GM18507 (cell line): ENCODE data around the gene POMT2.
A peak's percentile ranks its signal among the peaks of the same experiment; 100 is the strongest.
"Not testable (repeated sequence)": the region's sequence is repeated elsewhere in the genome, so short reads cannot be mapped to it uniquely, and the experiment has no call there.

Source experiments
- DNase-seq: peaks from one replicate; pipeline ENCODE4 v3.0.0; 2011; ENCODE audit warnings: low read depth; ENCODE audit not compliant: insufficient read length; ENCODE audit errors: extremely low spot score
- FAIRE-seq: peaks from 2 replicates; lab custom pipeline; 2011; peaks lifted over from hg19 to GRCh38; lab: Jason Lieb, UNC

The POMT2 gene

DNA sequence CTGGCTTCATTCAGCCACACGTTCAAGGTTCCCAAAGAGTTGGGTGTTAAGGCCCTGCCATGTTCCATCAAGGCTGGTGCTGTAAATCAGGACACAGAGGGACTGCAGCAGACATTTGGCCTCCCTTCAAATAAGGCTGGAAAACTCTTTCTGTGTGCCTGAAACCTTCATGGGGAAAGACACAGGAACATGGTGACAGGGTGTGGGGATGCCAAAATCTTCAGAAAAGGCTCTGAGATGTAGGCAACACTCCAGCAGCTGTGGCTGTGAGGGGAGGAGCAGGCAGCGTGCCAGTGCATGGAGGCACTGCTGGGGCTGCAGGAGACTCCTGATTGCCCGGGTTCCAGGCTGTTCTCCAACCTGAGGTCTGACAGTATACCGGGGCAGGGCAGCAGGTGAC lies 15.0 kb downstream of the POMT2 start:
- DNase-seq (no peak), FAIRE-seq (no peak)

DNA sequence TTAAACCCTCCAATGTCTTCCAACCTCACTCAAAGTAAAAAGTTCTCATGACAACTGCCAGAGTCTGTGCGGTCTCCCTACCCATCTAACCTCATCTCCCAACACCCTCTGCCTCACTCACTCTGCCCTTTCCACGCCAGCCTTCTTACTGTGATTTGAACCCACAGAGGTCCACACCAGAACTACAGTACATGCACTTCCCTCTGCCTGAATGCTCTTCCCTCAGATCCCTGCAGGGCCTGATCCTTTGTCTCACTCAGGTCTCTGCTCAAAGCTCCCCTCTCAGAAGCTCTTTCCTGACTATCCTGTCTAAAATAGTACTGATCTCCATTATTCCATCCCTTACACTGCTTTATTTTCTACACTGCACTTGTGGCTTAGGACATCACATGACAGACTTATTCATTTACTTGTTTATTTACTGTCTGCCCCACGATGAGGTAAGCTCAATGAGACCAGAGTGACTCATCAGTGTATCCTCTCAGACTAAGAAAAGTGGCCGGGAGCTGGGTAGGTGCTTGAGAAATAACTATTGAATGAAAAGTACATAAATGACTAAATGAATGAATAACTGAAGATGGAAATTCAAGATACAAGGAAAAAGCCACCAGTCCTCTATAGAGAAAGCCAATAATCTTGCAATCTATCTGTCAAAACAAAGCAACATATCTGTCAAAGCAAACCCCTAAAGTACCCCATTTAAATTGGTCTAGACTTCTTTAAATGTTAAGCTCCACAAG lies 17.1 kb downstream of the POMT2 start:
- DNase-seq (no peak), FAIRE-seq (no peak)

DNA sequence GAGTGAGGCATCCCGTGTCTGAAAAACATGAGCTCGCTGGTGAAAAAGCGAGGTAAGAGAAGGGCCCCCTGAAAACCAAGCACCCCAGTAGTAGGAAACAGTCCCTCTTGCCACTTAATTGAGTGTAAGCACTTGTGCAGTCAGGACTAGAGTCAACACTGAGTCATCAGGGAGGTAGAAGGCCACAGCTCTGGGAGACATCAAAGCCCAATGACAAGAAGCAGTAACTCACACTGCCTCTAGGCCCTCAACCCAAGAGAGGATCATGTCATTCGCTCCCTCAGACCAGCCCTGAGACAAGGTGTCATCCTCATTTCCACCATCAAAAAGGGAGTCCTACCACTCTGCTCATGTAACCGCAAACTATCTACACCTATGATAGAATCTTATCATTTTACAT lies 17.8 kb downstream of the POMT2 start:
- FAIRE-seq = no peak
- DNase-seq = no peak

DNA sequence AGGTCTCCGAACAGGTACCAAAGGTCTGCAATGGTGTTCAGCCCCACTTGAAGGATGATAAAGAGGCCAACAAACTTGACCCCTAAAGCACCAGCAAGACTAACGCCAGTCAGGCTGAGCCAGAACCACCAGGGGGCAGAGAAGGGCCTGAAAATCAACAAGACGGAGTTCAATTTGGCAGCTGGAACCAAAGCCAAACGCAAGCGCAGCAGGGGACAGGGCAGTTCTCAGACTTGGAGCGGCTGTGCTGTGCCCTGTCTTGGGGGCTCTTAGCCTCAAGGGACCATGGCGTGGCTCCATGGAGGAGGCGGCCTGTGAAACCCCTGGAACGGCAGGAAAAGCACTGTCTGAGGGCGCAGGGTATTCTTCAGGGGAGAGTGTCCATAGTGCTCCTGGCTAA lies 19.6 kb downstream of the POMT2 start:
- FAIRE-seq = peak; percentile 76
- DNase-seq = peak; percentile 38

DNA sequence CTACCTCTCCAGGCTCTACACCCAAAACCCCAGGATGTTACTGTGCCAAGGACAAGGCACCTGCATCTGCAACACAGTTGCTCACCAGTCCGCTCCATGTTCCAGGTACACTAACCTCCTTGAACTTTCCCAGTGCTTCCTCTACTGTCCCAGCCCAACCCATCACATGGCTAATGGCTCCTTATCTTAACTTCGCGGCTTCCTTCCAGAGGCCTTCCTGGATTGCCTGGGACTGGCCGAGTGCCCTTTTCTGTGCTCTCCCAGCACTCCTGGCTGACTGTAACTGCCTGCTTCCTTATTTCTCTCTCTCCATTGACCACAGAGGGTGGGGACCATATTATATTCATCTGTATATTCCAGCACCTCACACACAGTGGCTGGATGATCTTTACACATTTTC lies 20.9 kb downstream of the POMT2 start:
- FAIRE-seq (no peak), DNase-seq (no peak)

DNA sequence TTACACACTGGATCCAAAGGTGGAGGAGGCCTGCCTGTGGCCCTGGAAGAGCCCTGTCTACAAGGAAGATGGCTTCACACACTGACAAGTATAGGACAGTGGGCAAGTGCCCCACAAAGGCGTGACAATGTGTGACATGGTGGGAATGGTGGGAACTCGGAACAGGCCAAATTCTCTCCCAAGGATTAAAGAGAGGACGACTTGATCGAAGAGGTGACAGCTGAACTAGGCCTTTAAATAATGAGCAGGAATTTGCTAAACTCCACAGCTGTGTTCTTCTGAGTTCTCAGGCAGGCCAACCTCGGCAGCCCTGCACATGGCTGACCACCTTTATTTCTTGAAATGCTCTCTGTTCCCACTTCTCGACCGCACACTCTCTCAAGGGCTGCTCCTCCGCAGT lies 23.8 kb downstream of the POMT2 start:
- DNase-seq = no peak
- FAIRE-seq = no peak

DNA sequence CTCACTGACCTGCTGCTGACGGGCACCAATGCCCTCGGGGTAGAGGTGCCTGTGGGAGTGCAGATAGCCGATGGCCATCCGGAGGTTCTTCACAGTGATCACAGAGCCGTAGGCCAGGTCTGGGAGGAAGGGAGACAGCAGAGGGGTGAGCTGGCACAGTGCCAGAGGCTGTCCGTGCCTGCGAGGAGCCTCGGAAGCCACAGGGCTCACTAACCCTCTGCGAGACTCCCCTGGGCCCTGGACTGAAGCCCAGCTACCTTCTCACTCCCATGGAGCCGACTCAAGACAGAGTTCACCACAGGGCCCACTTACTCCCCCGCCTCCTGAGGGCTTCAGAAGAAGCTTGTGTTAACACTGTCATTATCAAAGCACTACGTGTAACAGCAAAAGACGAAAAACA lies 24.5 kb downstream of the POMT2 start:
- no peak for FAIRE-seq
- DNase-seq = no peak

DNA sequence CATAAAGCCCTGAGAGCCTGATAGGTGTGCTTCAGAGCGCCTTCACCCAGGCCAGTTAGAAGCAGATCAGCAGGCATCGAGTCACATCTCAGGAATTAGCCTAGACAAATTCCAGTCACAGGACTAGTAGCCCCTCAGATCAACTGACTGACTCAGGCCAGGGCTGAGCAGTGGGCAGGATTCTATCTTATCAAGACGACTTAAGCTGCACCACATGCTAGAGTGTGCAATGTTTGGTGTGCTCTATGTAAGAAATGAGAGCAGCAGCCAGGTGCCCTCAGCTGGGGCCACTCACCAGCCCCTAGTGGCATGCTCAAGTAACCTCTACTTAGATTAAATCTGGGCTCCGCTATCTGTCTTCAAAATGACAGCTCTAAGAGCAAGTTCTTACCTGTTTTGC lies 30.0 kb downstream of the POMT2 start:
- no peak for FAIRE-seq

DNA sequence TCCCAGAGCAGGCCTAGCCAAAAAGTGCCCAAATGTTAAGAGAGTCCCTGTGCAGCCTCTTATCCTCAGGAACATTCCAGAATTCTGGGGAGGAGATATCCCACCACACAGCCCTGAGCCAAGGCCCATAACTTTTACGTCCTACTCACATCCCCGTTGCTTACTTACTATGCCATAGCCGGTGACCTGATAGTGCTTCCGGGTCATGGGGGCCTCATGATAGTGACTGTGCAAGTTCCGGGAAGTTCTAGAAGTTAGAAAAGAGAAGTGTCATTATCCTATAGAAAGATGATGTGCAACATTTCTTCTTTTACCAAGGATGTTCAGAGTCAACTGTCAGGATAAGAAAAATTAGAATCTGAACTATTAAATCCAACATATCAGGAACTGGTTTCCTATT lies 34.1 kb downstream of the POMT2 start:
- DNase-seq (no peak), FAIRE-seq (no peak)

More for the DNA sequence above, 30.0 kb downstream of the POMT2 start:
- DNase-seq = no peak

DNA sequence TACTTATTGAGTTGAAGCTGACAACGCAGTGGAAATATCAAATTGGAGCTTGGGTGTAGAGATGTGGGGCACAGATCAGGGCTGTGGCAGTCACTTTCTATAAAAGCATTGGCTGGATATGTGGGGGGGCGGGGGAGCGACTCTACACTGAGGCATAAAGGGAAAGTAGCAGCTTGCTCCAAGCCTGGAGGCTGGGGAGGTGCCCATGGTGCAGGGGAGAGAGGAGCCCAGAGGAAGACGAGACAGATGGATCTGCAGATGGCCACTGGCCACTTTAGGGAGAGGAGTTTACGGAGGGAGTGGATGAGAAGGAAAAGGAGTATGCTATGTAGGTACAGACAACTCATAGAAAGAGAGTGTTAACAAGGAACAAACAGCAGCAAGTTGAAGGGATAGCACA lies 36.2 kb downstream of the POMT2 start:
- no peak for DNase-seq
- FAIRE-seq = no peak

DNA sequence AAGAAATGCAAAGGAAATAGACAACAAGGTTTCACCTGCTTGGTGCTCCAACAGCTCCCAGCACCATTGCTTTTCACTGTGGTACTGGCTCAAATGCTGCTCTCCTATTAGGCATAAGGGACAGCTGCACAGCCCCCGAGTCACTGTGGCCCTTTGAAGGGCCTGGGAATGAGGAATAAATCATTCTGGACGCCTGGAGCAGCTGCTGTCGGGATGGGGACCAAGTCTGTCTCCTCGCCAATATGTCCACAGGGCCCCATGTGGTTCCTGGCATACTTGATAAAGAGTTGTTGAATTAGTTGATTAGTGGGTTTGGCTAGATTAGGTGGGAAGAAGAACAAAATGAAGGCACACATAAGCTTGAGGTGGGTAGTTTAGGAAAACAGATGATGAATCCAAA lies 36.6 kb downstream of the POMT2 start:
- no peak for FAIRE-seq
- no peak for DNase-seq

DNA sequence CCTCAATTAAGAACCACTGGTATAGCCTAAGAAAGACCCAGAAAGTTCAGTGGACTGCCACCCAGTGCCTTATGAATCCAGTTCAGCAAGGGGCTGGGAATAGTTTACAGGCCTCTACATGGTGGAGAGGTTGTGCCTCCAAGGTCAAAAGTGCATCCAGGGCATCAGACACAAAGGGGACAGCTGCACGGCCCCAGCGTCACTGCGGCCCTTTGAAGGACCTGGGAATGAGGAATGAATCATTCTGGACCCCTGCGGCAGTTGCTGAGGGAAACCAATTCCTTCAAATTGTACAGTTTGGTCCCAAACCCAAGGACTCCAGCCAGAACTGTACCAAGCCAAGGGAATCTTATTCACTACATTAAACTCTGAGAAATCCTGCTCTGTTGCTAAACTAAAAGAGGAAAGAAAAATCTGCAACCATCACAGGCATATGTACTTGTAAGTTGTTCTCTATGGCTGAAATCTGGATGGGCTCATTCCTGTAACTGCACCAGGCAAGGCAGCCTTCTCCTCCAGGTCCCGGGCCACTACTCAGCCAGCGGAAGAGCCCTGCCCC lies 38.8 kb downstream of the POMT2 start:
- no peak for DNase-seq
- no peak for FAIRE-seq

DNA sequence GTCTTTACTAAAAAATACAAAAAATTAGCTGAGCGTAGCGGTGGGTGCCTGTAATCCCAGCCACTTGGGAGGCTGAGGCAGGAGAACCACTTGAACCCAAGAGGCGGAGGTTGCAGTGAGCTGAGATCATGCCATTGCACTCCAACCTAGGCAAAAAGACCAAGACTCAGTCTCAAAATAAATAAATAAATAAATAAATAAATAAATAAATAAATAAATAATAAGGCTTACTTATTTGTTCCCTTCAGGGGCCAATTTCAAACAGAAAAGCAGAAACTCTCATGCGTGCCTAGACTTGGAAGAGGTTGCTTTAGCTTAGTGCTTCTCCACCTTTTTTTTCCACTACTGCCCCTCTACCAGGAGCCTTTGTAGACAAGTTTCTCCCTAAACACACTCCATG lies 39.8 kb downstream of the POMT2 start:
- not testable (repeated sequence) for FAIRE-seq, DNase-seq

DNA sequence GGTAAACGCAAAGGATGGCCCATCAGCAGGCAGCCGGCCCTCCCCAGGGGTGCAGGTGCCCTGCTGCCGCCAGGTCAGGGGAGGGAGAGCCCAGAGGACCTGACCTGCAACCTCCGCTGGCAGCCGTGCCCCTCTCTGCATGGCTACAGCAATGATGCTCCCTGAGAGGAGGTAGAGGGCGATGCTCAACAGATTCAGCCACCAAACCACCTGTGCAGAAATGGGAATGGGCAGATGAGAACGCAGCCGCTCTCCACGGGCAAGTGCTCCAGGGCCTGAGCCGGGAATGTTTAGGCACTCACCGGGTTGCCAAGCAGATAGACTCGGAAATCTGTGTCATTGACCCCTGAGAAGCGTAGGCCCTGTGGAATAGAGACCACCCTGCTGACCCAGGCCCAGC lies 41.0 kb downstream of the POMT2 start:
- no peak for DNase-seq
- FAIRE-seq = no peak

DNA sequence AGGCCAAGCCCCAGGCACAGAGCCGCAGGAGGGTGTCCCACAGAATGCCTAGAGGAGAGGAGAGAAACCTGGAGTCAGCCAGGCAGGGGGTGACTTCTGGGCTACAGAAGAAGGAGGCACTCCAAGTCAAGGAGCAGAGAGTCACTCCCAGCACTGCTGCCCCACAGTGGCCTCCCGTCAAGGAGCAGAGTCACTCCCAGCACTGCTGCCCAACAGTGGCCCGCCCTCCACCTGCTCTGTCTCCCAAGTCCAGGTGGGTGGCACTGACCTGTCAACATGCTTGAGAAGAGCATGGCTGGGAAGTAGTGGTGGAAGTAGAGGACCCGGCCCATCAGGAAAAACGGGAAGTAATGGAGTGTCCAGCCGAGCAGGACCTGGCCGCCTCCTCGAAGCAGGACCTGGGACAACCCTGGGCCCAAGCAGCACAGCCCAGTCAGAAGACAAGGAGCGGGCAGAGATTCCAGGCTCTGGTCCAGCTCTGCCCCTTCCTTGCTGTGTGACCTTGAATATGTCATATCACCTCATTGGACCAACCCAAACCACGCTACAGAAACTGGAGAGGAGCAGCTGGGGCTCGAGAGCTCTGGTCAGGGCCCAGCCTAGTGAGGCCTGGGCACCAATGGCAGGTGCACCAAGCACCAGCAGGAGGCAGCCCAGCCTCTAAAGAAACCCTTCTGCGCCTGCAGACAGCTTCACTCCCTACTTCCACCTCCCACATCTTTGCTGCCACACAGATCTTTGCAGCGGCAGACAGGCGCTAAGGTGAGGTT lies 42.0 kb downstream of the POMT2 start:
- FAIRE-seq (no peak), DNase-seq (no peak)

DNA sequence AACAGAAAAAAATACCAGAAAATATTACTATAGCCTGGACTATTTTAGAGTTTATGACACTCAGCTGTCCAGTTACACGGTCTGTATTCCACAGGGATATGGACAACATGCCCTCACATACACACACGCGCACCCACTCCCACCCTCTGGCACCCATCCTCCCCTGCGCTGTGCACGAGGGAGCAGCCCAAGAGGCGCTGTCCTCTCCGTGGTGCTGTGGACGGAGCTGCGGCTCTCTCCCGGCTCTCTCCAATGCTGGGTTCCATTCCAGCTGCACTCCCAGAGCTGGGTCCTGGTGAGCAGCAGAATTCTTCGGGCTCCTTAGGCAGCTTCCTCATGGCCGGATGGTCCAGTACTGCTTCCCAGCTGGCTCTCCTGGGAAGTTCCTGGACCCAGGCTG lies 43.7 kb downstream of the POMT2 start:
- FAIRE-seq (no peak), DNase-seq (no peak)

DNA sequence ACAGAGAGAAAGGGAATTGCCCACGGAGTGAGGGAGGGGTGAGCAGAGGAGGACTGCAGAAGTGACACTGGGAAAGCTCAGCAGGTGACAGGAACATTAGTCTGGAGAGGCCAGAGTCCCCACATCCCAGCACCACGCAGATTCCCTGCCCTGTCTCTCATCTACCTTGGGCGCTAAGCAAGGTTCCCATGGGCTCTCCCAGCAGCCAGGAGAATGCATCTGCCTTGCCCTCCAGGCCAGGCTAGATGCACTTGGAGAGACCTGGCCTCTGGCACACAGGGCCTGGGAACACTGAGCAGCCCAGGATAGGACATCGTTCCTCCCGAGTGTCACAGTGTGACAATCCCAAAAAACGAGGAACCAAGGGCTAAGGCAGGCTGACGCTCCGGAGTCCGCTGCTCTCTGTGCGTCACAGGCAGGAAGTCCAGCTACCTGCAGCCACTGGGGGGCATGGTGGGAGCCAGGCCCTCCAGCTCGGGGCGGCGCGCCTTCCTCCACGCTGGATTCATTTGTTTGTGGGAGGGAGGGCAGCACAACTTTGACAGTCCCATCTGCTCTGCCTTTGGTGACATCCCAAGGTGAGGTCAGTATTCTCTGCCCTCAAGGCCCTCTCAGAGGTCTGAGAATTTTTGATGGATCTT lies 44.3 kb downstream of the POMT2 start:
- FAIRE-seq = no peak

DNA sequence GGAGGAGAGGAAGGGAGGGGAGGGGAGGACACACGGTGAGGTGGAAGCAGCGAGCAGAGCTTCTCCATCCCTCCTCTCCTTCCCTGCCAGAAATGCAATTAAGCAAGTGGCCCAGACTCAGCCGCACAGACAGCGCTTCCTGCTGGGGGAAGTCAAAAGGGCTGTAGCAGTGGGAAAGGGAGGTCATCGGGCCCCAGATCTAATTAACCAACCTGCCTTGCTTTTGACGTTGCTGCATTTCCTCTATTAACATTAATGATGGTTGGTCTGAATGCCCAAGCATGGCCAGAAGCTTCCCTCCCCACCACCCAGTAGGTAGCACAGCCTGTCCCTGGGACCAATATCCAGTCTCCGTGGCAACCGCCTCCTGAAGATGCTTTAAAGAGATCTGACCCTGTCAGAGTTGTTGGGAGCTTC lies 45.1 kb downstream of the POMT2 start:
- DNase-seq (no peak), FAIRE-seq (no peak)

More for the DNA sequence above, 44.3 kb downstream of the POMT2 start:
- DNase-seq = no peak

DNA sequence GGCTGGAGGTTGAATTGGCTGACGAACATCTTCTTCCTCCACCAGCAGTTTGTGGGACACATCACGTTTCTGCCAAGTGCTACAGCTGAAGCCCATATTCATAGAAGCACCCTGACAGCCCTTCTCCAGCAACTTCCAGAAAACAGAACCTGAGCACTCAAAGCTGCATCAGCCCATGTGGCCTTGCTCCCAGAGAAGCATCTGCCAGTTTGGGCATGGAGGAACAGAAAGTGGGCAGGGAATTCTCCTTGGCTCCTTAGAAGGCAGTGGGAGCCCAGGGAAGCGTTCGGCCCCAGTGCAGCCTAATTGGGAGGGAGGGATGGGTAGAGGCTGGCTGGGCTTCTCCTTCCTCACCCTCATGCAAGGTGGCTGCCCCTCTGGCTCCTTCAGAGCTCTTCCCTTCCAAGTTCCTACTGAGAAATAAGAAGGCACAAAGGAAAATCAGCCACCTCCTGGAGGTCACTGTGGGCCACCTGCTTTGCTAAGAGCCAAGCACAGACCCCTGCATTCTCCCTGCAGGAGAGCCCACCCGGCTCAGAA lies 45.6 kb downstream of the POMT2 start:
- no peak for FAIRE-seq
- no peak for DNase-seq

DNA sequence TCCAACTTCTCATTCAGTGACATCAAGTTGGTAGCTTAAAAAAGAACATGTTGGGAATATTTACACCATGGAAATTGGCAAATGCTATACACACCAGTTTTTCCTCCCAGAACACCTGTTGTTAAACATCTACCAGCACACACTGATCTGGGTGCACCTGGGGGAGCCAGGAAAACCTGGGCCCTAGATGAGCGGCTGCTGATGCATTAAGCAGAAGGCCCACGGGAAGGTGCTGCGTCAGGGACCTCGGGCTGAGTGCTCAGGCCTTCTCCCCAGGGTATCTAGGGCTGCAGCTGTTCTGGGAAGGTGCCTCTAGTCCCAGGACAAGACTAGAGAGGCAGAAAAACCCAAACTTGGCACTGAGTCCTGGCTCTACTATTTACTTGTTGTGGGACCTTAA lies 46.9 kb downstream of the POMT2 start:
- no peak for FAIRE-seq
- DNase-seq = no peak
